Measurements from ENCODE around the gene MRPS15.

DNA sequence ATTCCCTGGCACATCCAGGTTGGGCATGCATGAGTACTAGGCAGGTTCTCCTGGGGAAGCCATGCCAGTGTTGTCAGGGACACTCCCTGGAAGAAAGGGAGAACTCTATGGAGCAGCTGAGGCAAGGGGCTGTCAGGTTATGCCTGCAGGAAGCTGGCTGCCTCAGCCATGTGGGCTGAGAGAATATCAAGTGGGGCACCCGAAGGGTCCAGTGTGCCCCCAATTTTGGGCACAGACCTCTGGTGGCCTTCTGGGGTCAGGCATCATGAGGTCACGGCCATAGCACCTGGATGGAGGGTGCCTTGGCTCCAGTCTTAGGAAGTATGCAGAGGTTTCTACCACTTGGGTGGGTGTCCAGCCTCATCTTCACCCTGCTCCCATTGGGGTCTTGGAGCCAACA is 16.0 kb upstream of the MRPS15 start:
- TF ChIP-seq POLR2AphosphoS5 (IDR thresholded peaks at IDR 0.05) (no peak), POLR2A (IDR thresholded peaks at IDR 0.05) (no peak), EP300 (IDR thresholded peaks at IDR 0.05) (no peak)
- TF ChIP-seq, protein P1, sequence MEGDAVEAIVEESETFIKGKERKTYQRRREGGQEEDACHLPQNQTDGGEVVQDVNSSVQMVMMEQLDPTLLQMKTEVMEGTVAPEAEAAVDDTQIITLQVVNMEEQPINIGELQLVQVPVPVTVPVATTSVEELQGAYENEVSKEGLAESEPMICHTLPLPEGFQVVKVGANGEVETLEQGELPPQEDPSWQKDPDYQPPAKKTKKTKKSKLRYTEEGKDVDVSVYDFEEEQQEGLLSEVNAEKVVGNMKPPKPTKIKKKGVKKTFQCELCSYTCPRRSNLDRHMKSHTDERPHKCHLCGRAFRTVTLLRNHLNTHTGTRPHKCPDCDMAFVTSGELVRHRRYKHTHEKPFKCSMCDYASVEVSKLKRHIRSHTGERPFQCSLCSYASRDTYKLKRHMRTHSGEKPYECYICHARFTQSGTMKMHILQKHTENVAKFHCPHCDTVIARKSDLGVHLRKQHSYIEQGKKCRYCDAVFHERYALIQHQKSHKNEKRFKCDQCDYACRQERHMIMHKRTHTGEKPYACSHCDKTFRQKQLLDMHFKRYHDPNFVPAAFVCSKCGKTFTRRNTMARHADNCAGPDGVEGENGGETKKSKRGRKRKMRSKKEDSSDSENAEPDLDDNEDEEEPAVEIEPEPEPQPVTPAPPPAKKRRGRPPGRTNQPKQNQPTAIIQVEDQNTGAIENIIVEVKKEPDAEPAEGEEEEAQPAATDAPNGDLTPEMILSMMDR (IDR thresholded peaks at IDR 0.05), result no peak
